OCI-LY3 (cell line): ENCODE measurements around the gene KCTD14.

ENCODE experiments used
- EZH2phosphoT487 ChIP-seq: fragments of 200-600 bp; shearing (Covaris generic); IDR thresholded peaks from 2 replicates; pipeline ENCODE4 v1.6.1; 2018; ENCODE audit warnings: antibody characterized with exemption, mixed run types, low read depth
- TF ChIP-seq, protein P1 (sequence below): fragments of 200-600, 300-600 bp; sonication (generic); IDR thresholded peaks from 2 replicates; pipeline ENCODE4 v1.5.1; 2014; ENCODE audit warnings: antibody characterized with exemption, low read length, low read depth

DNA sequence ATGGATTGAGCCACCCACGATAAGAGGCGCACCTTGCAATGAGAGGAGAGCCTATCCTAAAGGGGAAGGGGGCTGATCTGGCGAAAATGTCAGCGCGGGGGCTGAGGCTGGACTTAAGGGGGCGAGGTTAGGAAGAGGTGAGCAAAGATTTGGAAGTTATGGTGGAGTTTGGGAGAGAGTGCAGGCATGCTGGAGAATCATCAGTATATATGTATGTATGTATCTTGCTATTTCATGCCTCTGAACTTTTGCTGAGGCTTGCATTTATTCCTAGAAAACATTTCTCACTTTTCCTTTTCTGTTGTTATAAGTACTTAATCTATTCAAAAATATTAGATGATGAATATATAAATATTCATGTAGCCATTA lies 23.4 kb upstream of the KCTD14 start:
- TF ChIP-seq, protein P1, sequence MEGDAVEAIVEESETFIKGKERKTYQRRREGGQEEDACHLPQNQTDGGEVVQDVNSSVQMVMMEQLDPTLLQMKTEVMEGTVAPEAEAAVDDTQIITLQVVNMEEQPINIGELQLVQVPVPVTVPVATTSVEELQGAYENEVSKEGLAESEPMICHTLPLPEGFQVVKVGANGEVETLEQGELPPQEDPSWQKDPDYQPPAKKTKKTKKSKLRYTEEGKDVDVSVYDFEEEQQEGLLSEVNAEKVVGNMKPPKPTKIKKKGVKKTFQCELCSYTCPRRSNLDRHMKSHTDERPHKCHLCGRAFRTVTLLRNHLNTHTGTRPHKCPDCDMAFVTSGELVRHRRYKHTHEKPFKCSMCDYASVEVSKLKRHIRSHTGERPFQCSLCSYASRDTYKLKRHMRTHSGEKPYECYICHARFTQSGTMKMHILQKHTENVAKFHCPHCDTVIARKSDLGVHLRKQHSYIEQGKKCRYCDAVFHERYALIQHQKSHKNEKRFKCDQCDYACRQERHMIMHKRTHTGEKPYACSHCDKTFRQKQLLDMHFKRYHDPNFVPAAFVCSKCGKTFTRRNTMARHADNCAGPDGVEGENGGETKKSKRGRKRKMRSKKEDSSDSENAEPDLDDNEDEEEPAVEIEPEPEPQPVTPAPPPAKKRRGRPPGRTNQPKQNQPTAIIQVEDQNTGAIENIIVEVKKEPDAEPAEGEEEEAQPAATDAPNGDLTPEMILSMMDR, result no peak
- no peak for TF ChIP-seq EZH2phosphoT487
